ENCODE data around the gene SCYL1.

The SCYL1 gene

DNA sequence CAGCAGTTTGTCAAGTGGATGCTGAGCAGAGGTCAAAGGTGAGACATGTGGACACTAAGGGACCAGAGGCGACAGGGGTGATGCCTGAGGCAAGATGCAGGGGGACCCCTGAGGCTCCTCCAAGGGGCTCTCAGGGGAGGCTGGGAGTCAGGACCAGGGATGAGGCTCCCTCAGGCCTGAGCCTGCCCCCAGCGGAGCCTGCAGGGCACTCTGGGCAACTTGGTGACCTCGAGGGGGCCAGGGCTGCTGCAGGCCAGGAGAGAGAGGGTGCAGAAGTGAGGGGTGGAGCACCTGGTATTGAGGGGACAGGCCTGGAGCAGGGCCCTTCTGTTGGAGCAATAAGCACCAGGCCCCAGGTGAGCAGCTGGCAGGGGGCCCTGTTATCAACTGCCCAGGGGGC lies 57.0 kb downstream of the SCYL1 start:
- no peaks in the 10 kb centered on the region for H3K36me3 ChIP-seq (replicated peaks; ENCODE audit: insufficient read depth, low read length)
- H3K4me2 ChIP-seq (ENCODE audit: low read depth, low read length): no peak overlapping the region
- H3K9me3 ChIP-seq (replicated peaks; ENCODE audit: insufficient read depth, low read length): no peaks in the 10 kb centered on the region
- H3K4me3 ChIP-seq (ENCODE audit: low read length): no peak overlapping the region
- H3K4me1 ChIP-seq (ENCODE audit: low read length): peaks cover 20% of the 10 kb centered on the region
- H4K20me1 ChIP-seq (ENCODE audit: insufficient read depth, low read length): no peaks in the 10 kb centered on the region
- no peak for TF ChIP-seq CTCF (IDR thresholded peaks at IDR 0.05; ENCODE audit: low read length)
- TF ChIP-seq EZH2 (optimal IDR thresholded peaks at IDR 0.05; ENCODE audit: low read depth, low read length): no peak
- TF ChIP-seq EZH2phosphoT487 (IDR thresholded peaks at IDR 0.05; ENCODE audit: low read length): no peak
- H2AFZ ChIP-seq (ENCODE audit: low read length): no peak overlapping the region
- no peaks in the 10 kb centered on the region for H3K9me2 ChIP-seq (replicated peaks; ENCODE audit: insufficient read depth, low read length)
- no peak for DNase-seq
- no peaks in the 10 kb centered on the region for H3K27me3 ChIP-seq (replicated peaks; ENCODE audit: insufficient read depth, low read length)
- H3F3A ChIP-seq (ENCODE audit: insufficient read depth, low read length): peaks cover 14% of the 10 kb centered on the region
- H3K27ac ChIP-seq (ENCODE audit: low read length): no peak overlapping the region
- no peak overlapping the region for H3K9ac ChIP-seq (ENCODE audit: low read length)
- H3K79me2 ChIP-seq (ENCODE audit: low read length): peaks cover 44% of the 10 kb centered on the region

GRCh38 chr11:65583589-65583988 lies 58.7 kb downstream of the SCYL1 start:
- Histone ChIP-seq H3K4me3 (ENCODE audit: low read length) (no peak overlapping the region), H3K9me3 (replicated peaks; ENCODE audit: insufficient read depth, low read length) (no peaks in the 10 kb centered on the region), H3K79me2 (ENCODE audit: low read length) (peaks cover 31% of the 10 kb centered on the region), H3K27ac (ENCODE audit: low read length) (no peak overlapping the region), H3K9ac (ENCODE audit: low read length) (no peak overlapping the region), H4K20me1 (ENCODE audit: insufficient read depth, low read length) (no peaks in the 10 kb centered on the region), H3K36me3 (replicated peaks; ENCODE audit: insufficient read depth, low read length) (no peaks in the 10 kb centered on the region), H2AFZ (ENCODE audit: low read length) (no peak overlapping the region), H3K4me1 (ENCODE audit: low read length) (peaks cover 28% of the 10 kb centered on the region), H3F3A (ENCODE audit: insufficient read depth, low read length) (peaks cover 29% of the 10 kb centered on the region), H3K9me2 (replicated peaks; ENCODE audit: insufficient read depth, low read length) (no peaks in the 10 kb centered on the region), H3K4me2 (ENCODE audit: low read depth, low read length) (no peak overlapping the region), H3K27me3 (replicated peaks; ENCODE audit: insufficient read depth, low read length) (no peaks in the 10 kb centered on the region)
- no peak for TF ChIP-seq EZH2 (optimal IDR thresholded peaks at IDR 0.05; ENCODE audit: low read depth, low read length)
- no peak for TF ChIP-seq EZH2phosphoT487 (IDR thresholded peaks at IDR 0.05; ENCODE audit: low read length)
- TF ChIP-seq CTCF (IDR thresholded peaks at IDR 0.05; ENCODE audit: low read length): no peak
- no peak for DNase-seq

DNA sequence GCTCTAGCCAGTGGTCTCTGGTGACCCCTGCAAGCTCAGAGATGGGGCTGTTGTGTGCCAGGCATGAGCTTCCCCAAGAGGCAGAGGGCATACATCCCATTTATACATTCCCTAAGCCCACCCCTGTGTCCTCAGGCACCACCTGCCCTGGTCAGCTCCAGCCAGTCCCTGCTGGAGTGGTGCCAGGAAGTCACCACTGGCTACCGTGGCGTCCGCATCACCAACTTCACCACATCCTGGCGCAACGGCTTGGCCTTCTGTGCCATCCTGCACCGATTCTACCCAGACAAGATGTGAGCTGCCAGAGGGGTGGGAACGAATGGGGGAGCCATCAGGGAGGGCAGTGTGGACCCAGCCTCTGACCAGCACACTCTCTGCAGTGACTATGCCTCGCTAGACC lies 59.2 kb downstream of the SCYL1 start:
- no peaks in the 10 kb centered on the region for H3K36me3 ChIP-seq (replicated peaks; ENCODE audit: insufficient read depth, low read length)
- H3K4me2 ChIP-seq (ENCODE audit: low read depth, low read length): no peak overlapping the region
- H3K27ac ChIP-seq (ENCODE audit: low read length): no peak overlapping the region
- no peak for DNase-seq
- no peaks in the 10 kb centered on the region for H3K9me3 ChIP-seq (replicated peaks; ENCODE audit: insufficient read depth, low read length)
- H3K4me3 ChIP-seq (ENCODE audit: low read length): no peak overlapping the region
- no peaks in the 10 kb centered on the region for H3K27me3 ChIP-seq (replicated peaks; ENCODE audit: insufficient read depth, low read length)
- H3K79me2 ChIP-seq (ENCODE audit: low read length): peaks cover 30% of the 10 kb centered on the region
- H2AFZ ChIP-seq (ENCODE audit: low read length): no peak overlapping the region
- no peaks in the 10 kb centered on the region for H3K9me2 ChIP-seq (replicated peaks; ENCODE audit: insufficient read depth, low read length)
- H4K20me1 ChIP-seq (ENCODE audit: insufficient read depth, low read length): no peaks in the 10 kb centered on the region
- H3K9ac ChIP-seq (ENCODE audit: low read length): no peak overlapping the region
- H3K4me1 ChIP-seq (ENCODE audit: low read length): peaks cover 33% of the 10 kb centered on the region
- TF ChIP-seq EZH2phosphoT487 (IDR thresholded peaks at IDR 0.05; ENCODE audit: low read length): no peak
- TF ChIP-seq CTCF (IDR thresholded peaks at IDR 0.05; ENCODE audit: low read length): no peak
- TF ChIP-seq EZH2 (optimal IDR thresholded peaks at IDR 0.05; ENCODE audit: low read depth, low read length): no peak
- peaks cover 32% of the 10 kb centered on the region for H3F3A ChIP-seq (ENCODE audit: insufficient read depth, low read length)

Data from MM.1S (cell line).